ENCODE measurements around the gene IPPK.
A peak's percentile ranks its signal among the peaks of the same experiment; 100 is the strongest.

Gene IPPK, protein sequence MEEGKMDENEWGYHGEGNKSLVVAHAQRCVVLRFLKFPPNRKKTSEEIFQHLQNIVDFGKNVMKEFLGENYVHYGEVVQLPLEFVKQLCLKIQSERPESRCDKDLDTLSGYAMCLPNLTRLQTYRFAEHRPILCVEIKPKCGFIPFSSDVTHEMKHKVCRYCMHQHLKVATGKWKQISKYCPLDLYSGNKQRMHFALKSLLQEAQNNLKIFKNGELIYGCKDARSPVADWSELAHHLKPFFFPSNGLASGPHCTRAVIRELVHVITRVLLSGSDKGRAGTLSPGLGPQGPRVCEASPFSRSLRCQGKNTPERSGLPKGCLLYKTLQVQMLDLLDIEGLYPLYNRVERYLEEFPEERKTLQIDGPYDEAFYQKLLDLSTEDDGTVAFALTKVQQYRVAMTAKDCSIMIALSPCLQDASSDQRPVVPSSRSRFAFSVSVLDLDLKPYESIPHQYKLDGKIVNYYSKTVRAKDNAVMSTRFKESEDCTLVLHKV

DNA sequence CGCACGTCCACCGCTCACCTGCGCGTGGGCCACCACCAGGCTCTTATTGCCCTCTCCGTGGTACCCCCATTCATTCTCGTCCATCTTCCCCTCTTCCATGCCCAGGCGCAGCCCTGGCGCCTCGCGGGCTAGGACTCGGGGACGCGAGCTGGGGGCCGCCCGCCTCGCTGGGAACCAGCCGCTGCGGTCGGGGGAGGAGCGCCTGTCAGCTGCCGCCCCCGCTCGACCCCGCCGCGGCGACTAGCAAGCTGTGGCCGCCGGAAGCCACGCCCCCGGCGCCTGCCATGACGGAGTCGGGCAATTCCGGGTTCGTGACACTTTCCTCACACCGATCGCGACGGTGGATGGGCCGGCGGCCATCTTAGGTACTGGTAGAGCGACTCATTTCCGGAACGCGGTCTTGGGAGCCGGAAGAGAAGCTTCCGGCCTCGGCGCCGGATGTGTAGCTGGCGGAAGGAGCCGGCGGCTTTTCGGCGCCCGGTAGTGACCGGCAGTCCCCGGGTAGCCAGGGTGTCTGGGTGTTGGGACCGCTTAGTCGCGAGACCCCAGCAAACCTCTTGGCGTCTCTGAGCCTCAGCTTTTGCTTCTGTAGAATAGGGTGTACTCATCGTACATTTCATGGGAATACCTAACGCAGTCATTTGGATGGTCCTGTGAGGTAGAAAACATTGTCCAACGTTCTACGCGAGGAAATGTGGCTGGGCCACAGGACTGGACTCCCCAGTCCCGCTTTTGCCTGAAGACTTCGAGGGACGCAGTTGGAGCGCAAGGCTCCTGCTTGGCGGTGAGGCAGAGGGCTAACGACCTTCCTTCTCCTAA lies at the start of gene IPPK:
TSS of gene IPPK (minus strand) at position 242 of the 819 bp plus-strand sequence. CDS start at position 99, 143 bp downstream.
- TF ChIP-seq, protein P1, sequence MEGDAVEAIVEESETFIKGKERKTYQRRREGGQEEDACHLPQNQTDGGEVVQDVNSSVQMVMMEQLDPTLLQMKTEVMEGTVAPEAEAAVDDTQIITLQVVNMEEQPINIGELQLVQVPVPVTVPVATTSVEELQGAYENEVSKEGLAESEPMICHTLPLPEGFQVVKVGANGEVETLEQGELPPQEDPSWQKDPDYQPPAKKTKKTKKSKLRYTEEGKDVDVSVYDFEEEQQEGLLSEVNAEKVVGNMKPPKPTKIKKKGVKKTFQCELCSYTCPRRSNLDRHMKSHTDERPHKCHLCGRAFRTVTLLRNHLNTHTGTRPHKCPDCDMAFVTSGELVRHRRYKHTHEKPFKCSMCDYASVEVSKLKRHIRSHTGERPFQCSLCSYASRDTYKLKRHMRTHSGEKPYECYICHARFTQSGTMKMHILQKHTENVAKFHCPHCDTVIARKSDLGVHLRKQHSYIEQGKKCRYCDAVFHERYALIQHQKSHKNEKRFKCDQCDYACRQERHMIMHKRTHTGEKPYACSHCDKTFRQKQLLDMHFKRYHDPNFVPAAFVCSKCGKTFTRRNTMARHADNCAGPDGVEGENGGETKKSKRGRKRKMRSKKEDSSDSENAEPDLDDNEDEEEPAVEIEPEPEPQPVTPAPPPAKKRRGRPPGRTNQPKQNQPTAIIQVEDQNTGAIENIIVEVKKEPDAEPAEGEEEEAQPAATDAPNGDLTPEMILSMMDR (IDR thresholded peaks at IDR 0.05; ENCODE audit: low read depth, low read length) = no peak
- H3K4me3 ChIP-seq (ENCODE audit: low read depth, low read length) = peak within 1 kb of the TSS; percentile 95

DNA sequence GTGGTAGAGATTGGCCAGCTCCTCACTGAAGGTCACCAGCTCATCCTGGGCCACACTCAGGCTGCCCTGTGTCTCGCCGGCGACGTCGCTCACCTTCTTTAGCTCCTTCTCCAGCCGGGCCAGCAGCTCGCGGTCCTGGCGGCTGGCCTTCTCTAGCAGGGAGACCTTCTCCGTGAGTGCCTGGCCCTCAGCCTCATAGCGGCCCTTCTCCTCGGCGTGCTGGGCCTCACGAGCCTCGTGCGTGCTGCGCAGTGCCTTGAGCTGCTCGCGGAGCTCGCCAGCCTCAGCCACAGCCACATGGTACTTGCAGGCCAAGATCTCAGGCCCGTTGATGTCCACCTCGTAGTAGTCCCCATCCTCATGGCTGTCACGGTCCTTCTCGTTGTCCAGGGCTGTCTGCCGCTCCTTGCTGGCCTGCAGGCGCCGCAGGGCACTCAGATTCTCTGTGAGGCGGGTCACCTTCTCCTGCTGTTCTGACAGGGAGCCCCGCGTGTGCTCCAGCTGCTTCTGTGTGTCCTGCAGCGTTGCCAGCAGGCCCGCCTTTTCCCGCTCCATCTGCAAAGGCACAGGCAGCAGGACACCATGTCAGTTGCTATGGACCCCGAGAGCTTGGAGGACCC lies 49.2 kb upstream of the IPPK start:
- H3K4me3 ChIP-seq (ENCODE audit: low read depth, low read length) = no peak overlapping the region
- TF ChIP-seq, protein P1 (IDR thresholded peaks at IDR 0.05; ENCODE audit: low read depth, low read length) = no peak

DNA sequence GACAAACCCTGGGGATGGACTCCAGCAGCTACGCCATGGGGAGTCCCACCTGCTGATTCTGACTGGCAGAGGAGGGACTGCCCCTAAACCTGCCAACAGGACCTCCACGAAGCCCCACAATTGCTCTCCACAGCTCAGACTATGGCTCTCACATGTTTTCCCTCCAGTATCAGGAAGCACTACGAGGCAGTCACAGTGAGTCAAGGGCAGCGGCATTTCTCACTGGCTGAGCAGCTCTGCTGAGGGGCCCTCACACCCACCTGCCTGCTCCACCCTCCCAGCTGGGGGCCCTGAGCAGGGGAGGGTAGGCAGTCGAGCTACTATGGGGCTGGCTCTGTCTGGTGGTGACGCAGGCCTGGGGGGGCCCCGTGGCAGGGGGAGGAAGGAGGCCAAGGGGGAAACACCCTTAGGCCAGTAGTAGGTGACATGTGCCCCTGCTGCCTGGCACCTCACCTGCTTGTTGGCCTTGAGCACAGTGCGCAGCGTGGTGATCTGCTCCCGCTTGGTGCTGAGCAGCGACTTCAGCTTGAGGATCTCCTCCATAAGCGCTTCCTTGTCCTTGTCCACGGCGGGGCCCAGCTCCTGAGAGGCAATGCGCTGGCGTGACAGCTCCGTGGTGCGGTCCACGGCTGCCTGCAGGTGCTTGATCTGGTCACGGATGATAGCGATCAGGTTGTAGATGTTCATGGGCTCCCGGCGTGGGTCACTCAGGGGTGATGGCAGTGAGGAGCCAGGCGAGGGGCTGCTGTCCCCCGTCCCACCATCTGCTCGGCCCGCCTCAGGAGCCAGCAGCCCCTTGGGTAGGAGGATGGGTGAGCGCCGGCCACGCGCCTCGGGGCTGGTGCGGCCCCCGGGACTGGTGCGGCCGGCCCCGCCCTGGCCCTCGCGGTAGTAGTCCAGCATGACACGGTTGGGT lies 48.4 kb upstream of the IPPK start:
- TF ChIP-seq, protein P1 (IDR thresholded peaks at IDR 0.05; ENCODE audit: low read depth, low read length) = no peak

DNA sequence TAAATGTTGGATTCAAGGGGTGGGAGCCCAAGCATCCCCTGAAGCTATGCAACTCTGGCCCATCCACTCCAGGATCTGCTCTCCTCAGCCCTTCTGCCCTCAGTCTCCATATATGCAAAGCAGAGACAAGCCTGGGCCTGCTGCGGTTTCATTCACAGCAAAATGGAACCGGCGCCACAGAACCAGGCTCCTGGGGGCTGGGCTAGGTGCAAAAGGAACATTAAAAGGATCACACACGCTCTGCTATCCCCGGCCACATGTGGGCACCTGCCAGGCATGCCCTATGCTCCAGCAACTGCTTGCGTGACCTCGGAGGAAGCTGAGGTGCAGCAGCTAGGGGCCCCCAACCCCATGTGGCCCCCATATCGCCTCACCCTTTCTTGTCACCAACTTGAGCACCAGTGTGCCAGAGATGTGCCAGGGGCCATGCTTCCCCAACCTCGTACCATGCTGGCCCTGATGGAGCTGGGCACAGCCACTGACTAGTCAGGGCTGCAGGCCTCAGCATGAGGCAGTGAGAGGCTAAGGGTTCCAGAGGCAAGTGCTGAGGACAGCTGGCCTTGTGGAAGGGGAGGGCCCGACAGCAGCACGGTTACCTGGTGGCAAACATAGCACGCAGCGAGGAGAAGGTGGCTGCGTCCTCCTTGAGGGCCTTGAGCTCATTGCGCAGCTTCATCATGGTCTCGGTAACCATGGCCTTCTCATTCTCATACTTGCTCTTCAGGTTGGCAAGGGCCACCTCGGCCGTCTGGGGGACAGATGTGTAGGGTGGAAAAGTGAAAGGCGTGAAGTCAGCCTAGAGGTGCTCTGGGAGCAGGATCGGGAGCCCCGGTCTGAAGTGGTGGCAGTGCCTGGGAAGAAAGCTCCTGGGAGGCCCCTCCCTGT lies 47.5 kb upstream of the IPPK start:
- TF ChIP-seq, protein P1 (IDR thresholded peaks at IDR 0.05; ENCODE audit: low read depth, low read length) = no peak
- no peak overlapping the region for H3K4me3 ChIP-seq (ENCODE audit: low read depth, low read length)

More for the DNA sequence above, 48.4 kb upstream of the IPPK start:
- H3K4me3 ChIP-seq (ENCODE audit: low read depth, low read length) = no peak overlapping the region

DNA sequence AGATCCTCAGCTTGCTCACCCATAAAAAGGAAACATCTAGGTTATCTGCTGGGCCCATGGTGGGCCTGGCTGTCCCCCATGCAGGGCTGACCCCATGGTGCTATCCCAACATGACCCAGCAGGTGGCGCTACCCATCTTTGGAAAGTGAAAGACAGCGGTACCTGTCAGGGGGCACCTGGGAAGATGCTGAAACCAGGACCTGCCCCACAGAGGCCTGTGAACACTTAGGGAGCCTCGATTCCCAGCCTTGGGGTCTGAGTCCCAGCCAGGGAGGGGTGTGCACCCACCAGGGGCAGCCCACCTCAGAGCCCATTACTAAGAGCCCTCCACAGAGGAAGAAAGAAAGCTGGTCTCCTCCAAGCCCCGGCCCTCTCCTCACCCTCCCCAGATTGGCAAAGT lies 46.6 kb upstream of the IPPK start:
- no peak overlapping the region for H3K4me3 ChIP-seq (ENCODE audit: low read depth, low read length)
- TF ChIP-seq, protein P1 (IDR thresholded peaks at IDR 0.05; ENCODE audit: low read depth, low read length) = peak; percentile 97

All from WI38 (cell line).